HG03442 (cell line): ENCODE results near the gene ACTA1.
"Not testable (repeated sequence)": the region's sequence is repeated elsewhere in the genome, so short reads cannot be mapped to it uniquely, and the experiment has no call there.

Source experiments
- ATAC-seq: cut with Tn5 transposase; IDR thresholded peaks from one replicate; pipeline ENCODE4 v1.9.1; 2021; ENCODE audit warnings: mild to moderate bottlenecking, moderate library complexity; ENCODE audit not compliant: unreplicated experiment

Gene ACTA1

DNA sequence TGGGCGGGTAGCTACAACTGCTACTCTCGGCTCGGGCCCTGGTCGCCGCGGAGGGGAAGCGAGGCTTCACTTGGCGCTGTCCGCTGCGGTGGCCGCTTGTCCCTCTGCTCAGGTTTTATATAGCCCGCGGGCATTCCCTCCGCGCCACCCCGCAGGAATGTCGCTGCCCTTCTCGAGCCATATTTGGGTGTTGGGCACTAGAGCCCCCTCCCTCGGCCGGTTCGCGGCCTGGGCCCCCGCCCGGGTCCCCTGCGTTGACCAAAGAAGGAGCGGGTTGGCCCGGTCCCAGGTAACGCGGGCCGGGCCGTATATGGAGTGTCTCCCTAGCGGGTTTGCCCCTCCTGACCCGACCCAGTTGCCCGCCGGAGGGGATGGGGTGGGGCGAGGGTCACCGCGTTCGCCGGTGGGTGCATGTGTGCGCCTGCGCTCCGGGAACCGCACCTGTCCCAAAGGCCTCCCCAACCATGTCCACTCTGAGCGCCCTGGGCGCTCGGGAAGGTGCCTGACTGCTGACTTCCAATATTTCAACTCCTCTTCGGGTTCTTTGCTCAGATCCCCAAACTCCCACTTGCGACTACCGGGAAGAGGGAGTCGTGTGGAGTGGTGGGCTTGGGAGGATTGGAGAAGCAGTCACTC, at the start of gene ACTA1:
ACTA1 (minus strand) TSS at position 90 of the 636 bp plus-strand sequence. CDS start 979 bp downstream, outside the sequence.
- no peak for ATAC-seq

- ATAC-seq = no peak
These were observed 48.6 kb upstream of the ACTA1 start for GRCh38 chr1:229482511-229482910.

DNA sequence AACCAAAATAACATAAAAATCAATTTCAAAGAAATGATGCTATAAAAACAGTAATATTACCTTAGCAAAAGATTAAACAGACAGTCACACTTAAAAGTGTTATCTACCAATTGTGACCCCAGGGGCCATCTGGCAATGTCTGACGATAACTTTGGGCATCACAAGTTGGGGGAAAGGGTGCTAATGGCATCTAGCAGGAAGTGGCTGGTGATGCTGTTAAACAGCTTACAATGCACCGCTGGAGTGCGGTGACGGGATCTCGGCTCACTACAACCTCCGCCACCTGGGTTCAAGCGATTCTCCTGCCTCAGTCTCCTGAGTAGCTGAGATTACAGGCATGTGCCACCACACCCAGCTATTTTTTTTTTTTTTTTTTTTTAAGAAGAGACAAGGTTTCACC, 46.6 kb upstream of the ACTA1 start:
- no peak for ATAC-seq

GRCh38 chr1:229479660-229480399, 45.9 kb upstream of the ACTA1 start:
- ATAC-seq = peak; percentile 68

DNA sequence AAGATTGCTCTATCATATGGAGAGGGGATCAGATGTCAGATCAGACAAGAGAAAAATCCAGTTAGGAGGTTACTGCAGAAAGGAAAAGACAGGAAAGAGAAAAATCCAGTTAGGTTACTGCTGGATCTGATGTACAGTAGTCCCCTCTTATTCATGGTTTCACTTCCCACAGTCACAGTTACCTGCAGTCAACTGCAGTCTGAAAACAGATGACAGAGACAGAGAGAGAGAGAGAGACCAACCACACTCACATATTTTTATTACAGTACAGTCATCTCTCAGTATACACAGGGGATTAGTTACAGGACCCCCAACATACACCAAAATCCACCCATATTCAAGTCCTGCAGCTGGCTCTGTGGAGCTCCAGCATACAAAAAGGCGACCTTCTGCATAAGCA, 45.0 kb upstream of the ACTA1 start:
- peak; percentile 68 for ATAC-seq

- ATAC-seq = not testable (repeated sequence)
These were observed 42.0 kb upstream of the ACTA1 start for GRCh38 chr1:229475859-229476258.

GRCh38 chr1:229474509-229474908, 40.6 kb upstream of the ACTA1 start:
- ATAC-seq = no peak

GRCh38 chr1:229471175-229471574, 37.3 kb upstream of the ACTA1 start:
- no peak for ATAC-seq

DNA sequence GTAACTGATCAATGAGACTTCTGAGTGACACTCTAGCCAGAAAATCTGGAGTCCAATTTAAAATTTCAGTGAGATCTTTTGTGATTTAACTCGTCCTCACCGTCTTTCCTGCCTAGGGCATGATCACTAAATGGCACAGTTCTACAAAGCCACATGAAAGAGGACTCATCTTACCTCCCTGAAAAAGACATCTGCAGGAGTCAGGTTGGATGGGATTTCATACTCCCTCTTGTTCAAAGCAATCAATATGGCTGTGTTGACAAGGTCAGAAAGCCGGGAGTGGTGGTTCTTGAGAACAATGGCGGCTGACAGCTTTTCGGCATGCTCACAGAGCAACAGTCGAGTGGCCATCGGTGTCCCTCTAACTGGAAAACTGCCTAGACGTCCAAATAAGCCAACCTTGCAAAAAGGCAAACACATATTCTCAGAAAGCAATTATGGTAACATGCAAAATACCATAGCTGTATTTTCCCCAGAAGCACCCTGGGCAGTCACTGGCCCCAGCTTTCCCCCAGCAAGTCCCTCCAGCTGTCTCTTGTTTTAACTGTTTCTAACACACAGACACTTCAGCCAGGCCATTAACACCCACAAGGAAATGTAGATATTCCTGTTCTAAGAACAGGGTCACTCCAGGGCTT, 36.6 kb upstream of the ACTA1 start:
- ATAC-seq = no peak

GRCh38 chr1:229466887-229467286, 33.0 kb upstream of the ACTA1 start:
- no peak for ATAC-seq

- ATAC-seq = no peak
These were observed 30.8 kb upstream of the ACTA1 start for GRCh38 chr1:229464672-229465071.

DNA sequence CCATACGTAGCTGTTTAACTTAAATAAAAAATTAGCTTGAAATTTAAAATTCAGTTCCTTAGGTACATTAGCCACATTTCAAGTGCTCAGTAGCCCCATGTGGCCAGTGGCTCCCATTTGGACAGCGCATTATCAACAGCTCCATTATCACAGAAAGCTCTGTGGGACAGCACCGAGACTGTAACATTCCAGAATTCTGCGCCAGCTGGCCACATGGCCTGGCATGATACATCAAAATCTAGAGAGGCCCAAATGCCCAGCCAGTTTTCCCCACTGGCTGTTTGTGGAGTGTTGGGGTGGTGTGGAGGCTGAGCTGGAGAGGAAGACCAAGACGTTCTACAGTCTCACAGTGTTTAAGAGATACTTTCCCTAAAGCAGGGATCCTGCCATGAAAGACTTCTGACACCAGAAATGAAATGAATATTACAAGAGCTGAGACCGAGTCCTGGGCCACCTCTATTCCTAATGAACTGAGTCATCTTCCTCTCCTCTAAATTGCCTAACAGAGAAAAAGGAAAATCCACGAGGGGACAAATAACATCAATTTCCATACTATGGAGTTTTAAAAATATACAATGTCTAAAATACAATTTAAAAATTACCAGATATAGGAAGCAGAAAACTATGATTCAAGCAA, 27.3 kb upstream of the ACTA1 start:
- no peak for ATAC-seq

GRCh38 chr1:229459815-229460214, 25.9 kb upstream of the ACTA1 start:
- no peak for ATAC-seq

- ATAC-seq = no peak
These were observed 23.5 kb upstream of the ACTA1 start for GRCh38 chr1:229457436-229457835.

DNA sequence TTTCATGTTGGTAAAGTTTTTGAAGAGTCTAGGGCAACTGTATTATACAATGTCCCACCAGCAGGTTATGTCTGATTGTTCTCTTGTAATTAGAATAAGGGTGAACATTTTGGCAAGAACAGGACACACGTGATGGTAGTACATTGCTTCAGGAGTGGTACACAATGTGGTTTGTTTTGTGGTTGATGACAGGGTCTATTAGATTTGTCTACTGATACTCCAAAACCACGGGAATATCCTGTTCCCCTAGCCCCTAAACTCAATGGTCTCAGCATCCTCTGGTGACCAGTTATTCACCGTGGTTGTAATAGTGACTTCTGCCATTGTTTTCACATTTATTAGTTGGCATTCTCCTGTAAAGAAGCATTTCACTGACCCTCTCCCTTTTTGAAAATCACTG, 22.1 kb upstream of the ACTA1 start:
- no peak for ATAC-seq

DNA sequence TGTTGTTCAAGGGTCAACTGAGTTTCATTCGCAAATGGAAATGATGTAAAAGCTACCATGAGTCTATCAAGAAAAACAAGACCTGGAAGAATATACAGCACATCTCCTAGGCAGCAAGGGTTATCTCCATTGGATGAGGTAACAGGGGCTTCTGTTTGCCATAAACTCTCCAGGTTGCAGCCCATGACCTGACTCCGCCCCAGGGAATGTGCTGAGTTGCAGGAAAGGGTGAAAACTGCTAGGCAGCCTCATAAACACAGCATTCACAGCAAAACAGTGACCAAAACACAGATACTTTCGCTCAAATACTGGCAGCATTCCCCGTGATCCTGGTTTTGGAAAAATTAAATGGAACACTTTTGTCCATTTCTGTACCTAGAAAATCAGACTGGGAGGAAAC, 20.2 kb upstream of the ACTA1 start:
- ATAC-seq = no peak

DNA sequence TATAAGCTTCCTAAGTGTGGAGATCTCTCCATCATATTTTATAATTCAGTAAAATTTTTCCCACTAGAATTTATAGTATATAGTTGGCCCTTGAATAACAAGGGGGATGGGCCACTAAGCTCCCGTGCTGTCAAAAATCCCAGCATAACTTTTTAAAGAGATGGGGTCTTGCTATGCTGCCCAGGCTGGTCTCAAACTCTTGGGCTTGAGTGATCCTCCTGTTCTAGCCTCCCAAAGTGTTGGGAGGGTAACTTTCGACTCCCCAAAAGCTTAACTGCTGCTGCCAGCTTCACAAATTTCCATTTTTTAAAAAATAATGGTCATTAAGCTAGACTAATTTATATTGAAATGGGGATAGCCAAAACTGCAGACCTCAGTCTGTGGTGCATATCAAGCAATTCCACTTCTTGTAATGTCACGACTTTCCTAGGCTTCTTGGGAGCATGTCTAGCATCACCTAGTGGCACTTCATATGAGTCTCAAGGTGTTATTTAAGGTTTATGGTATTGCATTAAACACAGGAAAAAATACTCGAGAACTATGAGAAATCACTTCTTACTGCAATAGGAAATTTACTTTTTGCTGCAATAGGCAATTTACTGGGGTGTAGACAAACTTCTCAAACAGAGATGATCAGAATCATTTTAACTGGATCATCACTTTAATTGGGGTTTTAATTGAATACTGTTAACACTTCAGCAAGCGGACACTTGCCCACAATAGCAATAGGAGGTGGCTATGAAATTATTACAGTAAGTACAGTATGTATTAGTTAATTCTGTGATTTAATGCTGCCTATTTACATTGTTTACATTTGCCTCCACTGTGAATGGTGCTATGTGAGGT, 19.3 kb upstream of the ACTA1 start:
- no peak for ATAC-seq

GRCh38 chr1:229448845-229449244, 15.0 kb upstream of the ACTA1 start:
- no peak for ATAC-seq

- ATAC-seq = no peak
These were observed 14.5 kb upstream of the ACTA1 start for GRCh38 chr1:229448354-229448753.

GRCh38 chr1:229447809-229448252, 13.9 kb upstream of the ACTA1 start:
- no peak for ATAC-seq

GRCh38 chr1:229445828-229446227, 11.9 kb upstream of the ACTA1 start:
- no peak for ATAC-seq
